SK-N-MC (cell line): Measurements from ENCODE around the gene TK2.

Experiments
- DNase-seq: peaks from one replicate; pipeline ENCODE4 v3.0.0-alpha.2; 2011; ENCODE audit warnings: low read depth, low spot score
- H3K27ac ChIP-seq: fragments of 200-600 bp; sonication (generic); 2 replicates; pipeline ENCODE4 v1.5.1; 2016; ENCODE audit warnings: mixed run types
- H3K36me3 ChIP-seq: fragments of 200-600 bp; sonication (generic); 2 replicates; pipeline ENCODE4 v1.6.1; 2017; ENCODE audit warnings: antibody characterized with exemption, low read length, mixed read lengths; ENCODE audit not compliant: insufficient read depth
- H3K4me3 ChIP-seq: fragments of 200-600 bp; sonication (generic); 2 replicates; pipeline ENCODE4 v1.5.1; 2016
- H3K9ac ChIP-seq: fragments of 200-600 bp; sonication (generic); 2 replicates; pipeline ENCODE4 v1.8.0; 2017; ENCODE audit warnings: mixed run types, mixed read lengths; ENCODE audit not compliant: insufficient read length
- H3K9me3 ChIP-seq: fragments of 200-600 bp; sonication (generic); 2 replicates; pipeline ENCODE4 v1.6.1; 2017; ENCODE audit warnings: low read depth, mild to moderate bottlenecking, antibody characterized with exemption, low read length, moderate library complexity, mixed read lengths
- EZH2 ChIP-seq: fragments of 200-600 bp; sonication (generic); IDR thresholded peaks from one replicate; pipeline ENCODE4 v1.6.1; 2017; ENCODE audit warnings: antibody characterized with exemption
- FOXP2 ChIP-seq: optimal IDR thresholded peaks from 2 replicates; pipeline ENCODE3; 2011; ENCODE audit warnings: mild to moderate bottlenecking, moderate library complexity; ENCODE audit not compliant: insufficient read depth; ENCODE audit errors: extremely low read length, control extremely low read depth
- POLR2AphosphoS5 ChIP-seq: IDR thresholded peaks from 2 replicates; pipeline ENCODE4 v1.6.1; 2012; ENCODE audit warnings: mild to moderate bottlenecking, low read depth, low read length, borderline replicate concordance

TK2 gene

GRCh38 chr16:66563574-66564334 lies 13.8 kb upstream of the TK2 start:
- TF ChIP-seq POLR2AphosphoS5 (no peak), FOXP2 (no peak), EZH2 (no peak)
- H3K27ac ChIP-seq, result no peak overlapping the region
- H3K9me3 ChIP-seq, result no peaks in the 10 kb centered on the region
- DNase-seq, result no peak
- H3K4me3 ChIP-seq, result no peak overlapping the region
- no peaks in the 10 kb centered on the region; the same call in 1 of the 2 replicates for H3K36me3 ChIP-seq
- H3K9ac ChIP-seq, result no peak overlapping the region

GRCh38 chr16:66562986-66563385 lies 13.1 kb upstream of the TK2 start:
- Histone ChIP-seq H3K9ac (no peak overlapping the region), H3K27ac (no peak overlapping the region), H3K9me3 (no peaks in the 10 kb centered on the region), H3K4me3 (no peak overlapping the region), H3K36me3 (no peaks in the 10 kb centered on the region; the same call in 1 of the 2 replicates)
- no peak for TF ChIP-seq EZH2
- TF ChIP-seq POLR2AphosphoS5, result no peak
- TF ChIP-seq FOXP2, result no peak
- no peak for DNase-seq

DNA sequence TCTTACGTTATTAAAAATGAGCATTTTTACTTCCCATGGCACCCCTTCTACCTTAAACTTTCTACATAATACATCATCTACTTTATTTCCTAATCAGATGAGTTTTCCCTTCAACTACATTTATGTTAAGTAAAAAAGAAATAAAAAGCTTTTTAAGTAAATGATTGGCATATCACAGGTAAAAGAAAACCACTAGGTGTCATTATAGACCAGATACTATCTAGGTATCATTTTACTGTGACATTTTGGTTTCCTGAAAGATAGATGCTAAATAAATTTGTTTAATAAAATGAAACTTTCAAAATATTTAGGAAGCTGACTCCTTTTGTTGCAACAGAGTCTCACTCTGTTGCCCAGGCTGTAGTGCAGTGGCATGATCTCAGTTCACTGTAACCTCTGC lies 12.5 kb upstream of the TK2 start:
- Histone ChIP-seq H3K4me3 (no peak overlapping the region), H3K27ac (no peak overlapping the region), H3K36me3 (no peaks in the 10 kb centered on the region; the same call in 1 of the 2 replicates), H3K9ac (no peak overlapping the region), H3K9me3 (no peaks in the 10 kb centered on the region)
- TF ChIP-seq EZH2 (no peak), POLR2AphosphoS5 (no peak), FOXP2 (no peak)
- no peak for DNase-seq

GRCh38 chr16:66561381-66562080 lies 11.6 kb upstream of the TK2 start:
- no peak overlapping the region for H3K9ac ChIP-seq
- no peak for TF ChIP-seq POLR2AphosphoS5
- TF ChIP-seq EZH2, result no peak
- no peak for TF ChIP-seq FOXP2
- H3K27ac ChIP-seq, result no peak overlapping the region
- DNase-seq, result no peak
- H3K36me3 ChIP-seq, result no peaks in the 10 kb centered on the region; the same call in 1 of the 2 replicates
- H3K9me3 ChIP-seq, result no peaks in the 10 kb centered on the region
- no peak overlapping the region for H3K4me3 ChIP-seq

DNA sequence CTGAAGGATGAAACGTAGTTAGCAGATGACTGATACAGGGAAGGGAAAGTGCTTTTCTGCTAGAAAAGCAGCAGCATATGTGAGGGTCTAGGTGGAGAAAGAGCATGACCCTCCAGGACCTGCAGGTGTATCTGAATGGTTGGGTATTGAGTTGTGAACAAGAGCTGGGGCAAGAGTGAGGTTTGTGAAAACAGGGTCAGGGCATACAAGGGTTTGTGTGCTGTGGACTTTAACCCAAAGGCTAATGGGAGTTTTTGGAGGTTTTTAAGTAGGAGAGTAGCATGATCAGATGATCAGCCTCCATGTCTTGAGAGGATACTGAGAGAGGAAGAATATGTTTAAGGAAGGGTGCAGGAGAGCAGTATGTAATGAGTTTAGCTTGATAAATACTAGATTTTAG lies 10.2 kb upstream of the TK2 start:
- Histone ChIP-seq H3K36me3 (no peaks in the 10 kb centered on the region), H3K9me3 (no peaks in the 10 kb centered on the region), H3K27ac (no peak overlapping the region), H3K4me3 (no peak overlapping the region), H3K9ac (no peak overlapping the region)
- TF ChIP-seq EZH2 (no peak), FOXP2 (no peak), POLR2AphosphoS5 (no peak)
- no peak for DNase-seq

- Histone ChIP-seq H3K9ac (no peak overlapping the region), H3K36me3 (no peaks in the 10 kb centered on the region), H3K27ac (no peak overlapping the region), H3K4me3 (no peak overlapping the region), H3K9me3 (no peaks in the 10 kb centered on the region)
- DNase-seq, result no peak
- TF ChIP-seq FOXP2 (no peak), POLR2AphosphoS5 (no peak), EZH2 (no peak)
Measured at GRCh38 chr16:66554495-66554894, 4.6 kb upstream of the TK2 start.

DNA sequence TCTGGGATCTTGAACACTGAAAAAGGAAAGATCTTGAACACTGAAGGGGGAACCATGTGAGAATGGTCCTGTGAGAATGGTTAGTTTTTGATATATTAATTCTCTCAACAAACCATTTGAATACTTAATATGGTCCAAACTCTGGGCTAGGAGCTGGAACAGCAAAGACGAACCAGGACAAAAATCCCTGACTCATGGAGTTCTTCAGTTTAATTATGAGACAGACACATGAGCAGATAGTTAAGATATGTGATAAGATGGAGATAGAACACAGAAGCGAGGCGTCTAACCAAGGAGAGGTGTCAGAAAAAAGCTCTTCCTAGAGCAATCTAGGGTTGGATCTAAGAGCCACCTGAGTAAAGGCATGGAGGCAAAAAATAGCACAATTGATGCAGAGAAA lies 4.1 kb upstream of the TK2 start:
- H3K4me3 ChIP-seq, result no peak overlapping the region; the same call in 1 of the 2 replicates
- DNase-seq, result no peak
- TF ChIP-seq POLR2AphosphoS5, result no peak
- H3K9ac ChIP-seq, result no peak overlapping the region
- no peaks in the 10 kb centered on the region for H3K36me3 ChIP-seq
- H3K9me3 ChIP-seq, result no peaks in the 10 kb centered on the region
- no peak overlapping the region for H3K27ac ChIP-seq

DNA sequence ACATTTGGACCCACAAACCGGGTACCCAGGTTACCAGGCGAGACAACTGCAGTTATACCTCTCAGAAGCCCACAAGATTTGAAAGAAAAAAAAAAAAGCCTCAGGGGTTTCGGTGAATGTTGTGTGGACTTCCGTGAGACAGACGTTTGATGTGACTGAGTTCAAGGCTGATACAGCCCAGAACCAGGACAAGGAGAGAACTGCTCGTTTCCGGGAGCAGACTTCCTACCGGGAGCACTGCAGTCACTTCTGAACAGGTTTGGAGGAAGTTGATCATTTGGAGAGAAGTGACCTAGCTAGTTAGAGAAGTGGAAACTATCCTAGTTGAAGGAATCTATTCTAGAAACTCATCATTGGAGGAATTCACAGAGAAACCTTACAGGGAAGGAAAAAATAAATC lies 3.3 kb upstream of the TK2 start:
- peak overlapping the region; percentile 77 for H3K4me3 ChIP-seq
- no peak overlapping the region for H3K27ac ChIP-seq
- no peaks in the 10 kb centered on the region for H3K36me3 ChIP-seq
- TF ChIP-seq EZH2 (no peak), POLR2AphosphoS5 (no peak), FOXP2 (no peak)
- H3K9me3 ChIP-seq, result no peaks in the 10 kb centered on the region
- no peak overlapping the region for H3K9ac ChIP-seq
- no peak for DNase-seq
